C1 segment of cervical spinal cord (tissue), 14 donors: ENCODE results near the gene CCDC138.
"Not testable (repeated sequence)": the region's sequence is repeated elsewhere in the genome, so short reads cannot be mapped to it uniquely, and the experiment has no call there.

Source experiments
- DNase-seq, 14 donors: peaks; one replicate each; lab custom pipeline; 2025; lab: John Stamatoyannopoulos, UW

The CCDC138 gene, protein sequence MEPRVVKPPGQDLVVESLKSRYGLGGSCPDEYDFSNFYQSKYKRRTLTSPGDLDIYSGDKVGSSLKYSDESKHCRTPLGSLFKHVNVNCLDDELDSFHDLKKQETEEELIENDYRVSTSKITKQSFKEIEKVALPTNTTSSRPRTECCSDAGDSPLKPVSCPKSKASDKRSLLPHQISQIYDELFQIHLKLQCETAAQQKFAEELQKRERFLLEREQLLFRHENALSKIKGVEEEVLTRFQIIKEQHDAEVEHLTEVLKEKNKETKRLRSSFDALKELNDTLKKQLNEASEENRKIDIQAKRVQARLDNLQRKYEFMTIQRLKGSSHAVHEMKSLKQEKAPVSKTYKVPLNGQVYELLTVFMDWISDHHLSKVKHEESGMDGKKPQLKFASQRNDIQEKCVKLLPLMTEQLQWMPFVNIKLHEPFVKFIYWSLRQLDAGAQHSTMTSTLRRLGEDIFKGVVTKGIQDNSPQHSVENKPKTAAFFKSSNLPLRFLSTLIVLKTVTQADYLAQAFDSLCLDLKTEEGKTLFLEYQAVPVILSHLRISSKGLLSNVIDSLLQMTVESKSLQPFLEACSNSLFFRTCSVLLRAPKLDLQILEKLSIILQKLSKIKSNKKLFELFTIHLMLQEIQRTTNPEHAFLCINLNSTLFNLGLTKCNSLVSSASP

GRCh38 chr2:108786354-108787215 lies at the start of gene CCDC138:
Gene CCDC138, plus strand, starts transcription at chr2:108786771. Its CDS starts 52 bp downstream, at chr2:108786823.
- DNase-seq = peak in 13 of 14 donors; percentile 18 to 81 (median 63)

GRCh38 chr2:108757973-108758372 lies 28.6 kb upstream of the CCDC138 start:
- DNase-seq = not testable (repeated sequence)

- DNase-seq = not testable (repeated sequence)
These were observed 24.0 kb upstream of the CCDC138 start for GRCh38 chr2:108762618-108763017.

- DNase-seq = not testable (repeated sequence)
These were observed 19.9 kb upstream of the CCDC138 start for GRCh38 chr2:108766671-108767070.

- not testable (repeated sequence) for DNase-seq
These were observed 18.7 kb upstream of the CCDC138 start for GRCh38 chr2:108767859-108768258.

DNA sequence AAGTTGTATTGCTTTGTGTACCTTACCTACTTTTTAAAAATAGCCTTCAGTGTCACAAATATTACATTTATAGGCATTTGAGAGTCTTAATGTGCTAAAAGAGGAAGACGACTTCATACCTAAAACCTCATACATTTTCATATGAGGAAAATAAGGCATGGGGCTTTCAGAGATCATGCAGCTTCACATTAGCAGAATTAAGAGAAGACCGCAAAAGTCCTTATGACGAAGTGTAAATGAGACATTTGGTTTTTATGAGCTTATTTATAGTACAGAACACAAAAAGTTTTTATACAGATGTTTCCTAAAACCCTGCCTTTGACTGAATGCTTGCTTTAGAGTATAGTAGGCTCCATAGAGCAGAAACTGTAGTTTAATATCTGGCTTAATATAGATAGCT lies 10.1 kb upstream of the CCDC138 start:
- DNase-seq = no peak

DNA sequence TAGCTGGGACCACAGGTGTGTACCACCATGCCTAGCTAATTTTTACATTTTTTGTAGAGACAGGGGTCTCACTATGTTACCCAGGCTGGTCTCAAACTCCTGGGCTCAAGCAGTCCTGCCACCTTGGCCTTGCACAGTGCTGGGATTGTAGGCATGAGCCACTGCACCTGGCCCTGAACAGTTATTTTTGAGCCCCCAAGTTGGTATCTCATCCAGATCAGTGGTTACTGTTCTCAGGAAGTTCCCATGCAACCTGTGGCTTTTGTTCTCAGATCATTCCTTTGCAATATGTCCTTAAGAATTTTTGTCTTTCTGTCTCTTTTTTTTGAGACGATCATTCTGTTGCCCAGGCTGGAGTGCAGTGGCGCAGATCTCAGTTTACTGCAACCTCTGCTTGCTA lies 7.7 kb upstream of the CCDC138 start:
- DNase-seq = no peak

GRCh38 chr2:108786008-108786353 lies 590 bp upstream of the CCDC138 start:
- no peak for DNase-seq

DNA sequence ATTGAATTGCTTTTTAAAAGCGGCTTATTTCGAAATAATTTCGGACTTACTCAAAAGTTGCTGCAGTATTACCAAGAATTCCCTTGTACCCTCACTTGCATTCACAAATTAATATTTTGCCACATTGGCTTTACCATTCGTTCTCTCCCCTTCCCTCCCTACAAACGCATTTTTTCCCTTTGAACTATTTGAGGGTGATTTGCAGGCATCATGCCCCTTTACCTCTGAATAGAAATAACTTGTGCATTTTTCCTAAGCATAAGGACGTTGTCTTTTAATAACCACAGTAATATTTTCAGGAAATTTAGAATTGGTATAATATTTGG lies 608 bp downstream of the CCDC138 start:
- peak in 1 of 14 donors; percentile 53 for DNase-seq

- no peak for DNase-seq
These were observed 16.6 kb downstream of the CCDC138 start for GRCh38 chr2:108803045-108803736.

DNA sequence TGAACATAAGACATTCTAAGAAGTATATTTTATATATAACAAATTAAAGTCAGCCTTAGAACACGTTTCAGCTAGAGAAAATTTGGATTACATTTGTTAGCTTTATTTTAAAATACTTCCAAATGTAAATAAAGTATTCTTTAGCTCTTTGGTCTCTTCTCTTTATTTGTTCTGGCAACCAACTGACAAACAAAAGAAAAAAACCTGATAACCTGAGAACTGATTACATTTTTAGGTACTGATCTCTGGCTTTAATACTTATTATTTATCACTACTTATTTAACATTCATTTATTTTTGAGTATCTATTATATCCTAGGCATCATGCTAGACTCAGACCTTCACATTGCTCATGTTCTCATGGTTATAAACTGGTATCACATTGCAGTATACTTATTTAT lies 18.5 kb downstream of the CCDC138 start:
- no peak for DNase-seq

DNA sequence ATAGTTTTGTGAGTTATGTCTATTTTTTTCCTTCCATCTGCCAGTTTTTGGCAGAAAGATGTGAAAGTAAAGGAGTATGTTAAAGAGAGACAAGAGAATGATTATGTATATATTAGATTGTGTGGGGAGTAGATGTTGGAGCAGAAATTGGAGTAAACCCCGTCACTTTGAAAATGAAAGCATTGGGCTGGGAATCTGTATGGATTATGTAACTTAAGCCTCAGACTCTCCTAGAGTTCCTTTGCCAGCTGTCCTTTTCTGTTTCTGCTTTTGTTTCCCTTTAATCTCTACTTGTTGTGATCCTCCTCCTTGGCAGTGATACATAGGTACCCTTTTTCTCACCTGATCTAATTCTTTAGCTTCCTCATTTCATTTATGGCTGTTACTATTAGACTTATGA lies 19.2 kb downstream of the CCDC138 start:
- DNase-seq = no peak

- no peak for DNase-seq
These were observed 20.0 kb downstream of the CCDC138 start for GRCh38 chr2:108806371-108807113.

DNA sequence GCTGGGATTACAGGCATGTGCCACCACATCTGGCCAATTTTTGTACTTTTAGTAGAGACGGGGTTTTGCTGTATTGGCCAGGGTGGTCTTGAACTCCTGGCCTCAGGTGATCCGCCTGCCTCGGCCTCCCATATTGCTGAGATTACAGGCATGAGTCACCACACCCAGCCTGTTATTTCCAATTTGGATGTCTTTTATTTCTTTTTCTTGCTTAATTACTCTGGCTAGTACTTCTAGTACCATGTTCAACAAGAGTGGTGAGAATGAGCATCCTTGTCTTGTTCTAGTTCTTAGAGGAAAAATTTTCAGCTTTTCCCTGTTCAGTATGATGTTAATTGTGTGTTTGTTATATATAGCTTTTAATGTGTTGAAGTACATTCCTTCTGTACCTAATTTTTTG lies 23.4 kb downstream of the CCDC138 start:
- DNase-seq = no peak

DNA sequence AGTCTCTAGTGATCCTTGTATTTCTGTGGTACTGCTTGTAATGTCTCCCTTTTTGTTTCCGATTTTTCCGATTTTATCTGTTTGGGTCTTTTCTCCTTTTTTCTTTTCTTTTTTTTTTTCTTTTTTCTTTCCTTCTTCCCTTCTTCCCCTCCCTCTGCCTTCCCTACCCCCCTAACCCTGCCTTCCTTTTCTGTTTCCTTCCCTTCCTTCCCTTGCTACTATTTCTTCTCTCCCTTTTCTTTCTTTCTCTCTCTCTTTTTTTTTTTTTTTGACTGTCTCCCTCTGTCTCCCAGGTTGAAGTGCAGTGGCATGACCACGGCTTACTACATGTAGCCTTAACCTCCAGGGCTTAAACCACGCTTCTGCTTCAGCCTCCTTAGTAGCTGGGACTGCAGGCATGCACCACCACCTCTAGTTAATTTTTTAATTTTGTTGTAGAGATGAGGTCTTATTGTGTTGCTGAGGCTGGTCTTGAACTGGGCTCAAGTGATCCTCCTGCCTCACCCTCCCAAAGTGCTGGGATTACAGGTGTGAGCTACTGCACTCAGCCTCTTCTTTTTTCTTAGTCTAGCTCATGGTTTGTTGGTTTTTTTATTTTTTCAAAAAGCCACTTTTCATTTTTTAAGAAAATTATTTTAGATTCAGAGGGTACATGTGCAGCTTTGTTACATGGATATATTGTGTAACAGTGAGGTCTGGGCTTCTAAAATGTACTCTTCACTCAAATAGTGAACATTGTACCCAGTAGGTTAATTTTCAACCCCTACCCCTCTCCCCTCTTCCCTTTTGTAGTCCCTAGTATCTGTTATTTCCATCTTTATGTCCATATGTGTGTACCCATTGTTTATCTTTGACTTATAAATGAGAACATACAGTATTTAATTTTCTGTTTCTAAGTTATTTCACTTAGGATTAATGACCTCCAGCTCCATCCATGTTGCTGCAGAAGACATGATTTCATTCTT lies 24.7 kb downstream of the CCDC138 start:
- no peak for DNase-seq

GRCh38 chr2:108813732-108814131 lies 27.2 kb downstream of the CCDC138 start:
- DNase-seq = no peak

- no peak for DNase-seq
These were observed 33.9 kb downstream of the CCDC138 start for GRCh38 chr2:108820482-108820881.

DNA sequence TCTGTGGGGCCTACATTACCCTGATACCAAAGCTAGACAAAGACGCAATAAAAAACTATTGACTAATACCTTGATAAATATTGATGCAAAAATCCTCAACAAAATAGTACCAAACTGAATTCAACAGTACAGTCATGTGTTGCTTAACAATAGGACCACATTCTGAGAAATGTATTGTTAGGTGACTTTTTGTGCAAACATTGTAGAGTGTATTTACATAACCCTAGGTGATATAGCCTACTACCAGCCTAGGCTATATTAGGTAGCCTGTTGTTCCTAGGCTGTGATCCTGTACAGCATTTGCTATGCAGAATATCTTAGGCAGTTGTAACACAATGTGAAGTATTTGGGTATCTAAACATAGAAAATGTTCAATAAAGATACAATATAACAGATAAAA lies 36.7 kb downstream of the CCDC138 start:
- no peak for DNase-seq

DNA sequence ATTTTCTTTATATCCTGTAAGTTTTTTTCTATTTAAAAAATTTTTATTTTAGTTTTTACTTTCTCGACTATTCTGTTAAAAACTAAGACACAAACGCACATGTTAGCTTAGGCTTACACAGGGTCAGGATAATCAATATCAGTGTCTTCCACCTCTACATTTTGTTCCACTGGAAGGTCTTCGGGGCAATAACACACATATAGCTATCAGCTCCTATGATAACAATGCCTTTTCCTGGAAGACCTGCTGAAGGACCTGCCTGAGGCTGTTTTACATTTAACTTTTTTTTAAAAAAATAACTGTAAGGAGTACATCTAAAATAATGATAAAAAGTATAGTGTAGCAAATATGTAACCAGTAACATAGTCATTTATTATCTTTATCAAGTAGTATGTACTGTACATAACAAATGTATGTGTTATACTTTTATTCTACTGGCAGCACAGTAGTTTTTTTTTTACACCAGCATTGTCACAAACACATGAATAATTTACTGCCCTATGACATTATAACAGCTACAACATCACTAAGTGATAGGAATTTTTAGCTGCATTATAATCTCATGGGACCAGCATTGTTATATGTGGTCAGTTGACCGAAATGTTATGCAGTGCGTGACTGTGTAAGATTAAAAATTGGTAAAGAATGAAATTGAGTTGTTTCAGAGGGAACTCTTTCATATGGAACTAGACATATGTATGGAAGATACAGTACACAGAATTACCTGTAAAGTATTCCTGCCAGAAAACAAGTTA lies 37.9 kb downstream of the CCDC138 start:
- DNase-seq = no peak
